ENCODE results near the gene HOXD10.

DNA sequence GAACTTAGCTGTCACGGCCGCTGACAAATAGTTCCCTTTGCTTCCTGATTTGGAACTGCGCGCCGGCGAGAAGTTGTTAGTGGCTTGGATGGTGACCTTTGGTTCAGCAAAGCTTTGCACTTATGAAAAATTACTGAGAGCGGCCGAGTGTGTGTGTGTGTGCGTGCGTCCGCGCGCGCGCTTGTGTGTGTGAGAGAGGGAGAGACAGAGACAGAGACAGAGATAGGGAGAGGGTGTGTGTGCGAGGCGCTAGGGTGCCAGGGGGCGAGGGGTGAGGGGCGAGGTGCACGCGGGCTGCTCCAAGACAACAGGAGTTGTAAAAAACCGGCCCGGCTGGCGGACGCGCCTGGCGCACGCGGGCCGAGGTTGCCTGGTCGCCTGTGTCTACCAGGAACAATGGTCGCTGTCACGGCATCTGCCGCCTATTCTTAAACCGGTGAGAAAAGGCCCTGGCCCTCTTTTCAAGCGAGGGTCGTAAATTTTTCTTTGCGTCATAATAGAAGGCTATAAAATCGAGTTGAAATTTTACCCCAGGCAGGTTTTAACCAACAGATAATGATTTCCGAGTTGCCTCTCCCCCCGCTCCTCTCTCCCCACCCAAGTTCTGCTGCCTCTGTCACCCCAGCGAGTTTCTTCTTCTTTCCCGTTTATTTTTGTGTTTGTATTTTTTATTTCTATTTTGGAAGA is 41.1 kb downstream of the HOXD10 start:
- TF ChIP-seq, protein P1, sequence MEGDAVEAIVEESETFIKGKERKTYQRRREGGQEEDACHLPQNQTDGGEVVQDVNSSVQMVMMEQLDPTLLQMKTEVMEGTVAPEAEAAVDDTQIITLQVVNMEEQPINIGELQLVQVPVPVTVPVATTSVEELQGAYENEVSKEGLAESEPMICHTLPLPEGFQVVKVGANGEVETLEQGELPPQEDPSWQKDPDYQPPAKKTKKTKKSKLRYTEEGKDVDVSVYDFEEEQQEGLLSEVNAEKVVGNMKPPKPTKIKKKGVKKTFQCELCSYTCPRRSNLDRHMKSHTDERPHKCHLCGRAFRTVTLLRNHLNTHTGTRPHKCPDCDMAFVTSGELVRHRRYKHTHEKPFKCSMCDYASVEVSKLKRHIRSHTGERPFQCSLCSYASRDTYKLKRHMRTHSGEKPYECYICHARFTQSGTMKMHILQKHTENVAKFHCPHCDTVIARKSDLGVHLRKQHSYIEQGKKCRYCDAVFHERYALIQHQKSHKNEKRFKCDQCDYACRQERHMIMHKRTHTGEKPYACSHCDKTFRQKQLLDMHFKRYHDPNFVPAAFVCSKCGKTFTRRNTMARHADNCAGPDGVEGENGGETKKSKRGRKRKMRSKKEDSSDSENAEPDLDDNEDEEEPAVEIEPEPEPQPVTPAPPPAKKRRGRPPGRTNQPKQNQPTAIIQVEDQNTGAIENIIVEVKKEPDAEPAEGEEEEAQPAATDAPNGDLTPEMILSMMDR (conservative IDR thresholded peaks at IDR 0.05 in 1 of 2, IDR thresholded peaks at IDR 0.05 in 1 of 2; ENCODE audit: low read depth in 1 of 2, low read length in 2 of 2) = no peak
- peak; percentile 54 for TF ChIP-seq EZH2 (IDR thresholded peaks at IDR 0.05; ENCODE audit: low read length, missing control alignments)

Measured in fibroblast of lung (primary cell).